ENCODE data around the gene PCBP3. TPM values are rescaled to one million over a fixed set of nuclear protein-coding genes. Genes with fewer than 3 reads are reported as not detected.

The PCBP3 gene
- total and polyA plus RNA-seq, 2 of the 8 experiments (the other 6 are each of a cell fraction or from before 2014, with no cell fraction given), result 3.5 to 6.3 TPM

- TF ChIP-seq CTCF (IDR thresholded peaks at IDR 0.05; ENCODE audit: control extremely low read depth in 1 of 3, insufficient read depth in 1 of 3, low read depth in 1 of 3, low read length in 3 of 3), result no peak
Observed at GRCh38 chr21:45892156-45892915, 248.8 kb downstream of the PCBP3 start (continued).
